HCT116 (cell line): Measurements from ENCODE around the gene AVP. TPM values are rescaled to one million over a fixed set of nuclear protein-coding genes. Genes with fewer than 3 reads are reported as not detected.

Experiments
- ATAC-seq: fragments of 200-7000 bp; cut with Tn5 transposase; 2 replicates; pipeline ENCODE4 v1.9.1; 2020; ENCODE audit warnings: mild to moderate bottlenecking, moderate library complexity
- BruUV-seq: library from RNA; stranded (reverse); fragments of 400-500 nt; replicated peaks from 2 replicates; lab custom pipeline; 2021; lab: Mats Ljungman, UMichigan
- CTCF ChIA-PET: fragments of 300-600 bp; sonication (Branson Sonifier 250); formaldehyde crosslinking; loops from one replicate; lab custom pipeline; 2021; ENCODE audit warnings: antibody characterized with exemption; lab: Charles Lee
- POLR2A ChIA-PET: fragments of 300-600, 350-600 bp; sonication (Branson Sonifier 250); formaldehyde crosslinking; loops from one replicate; lab custom pipeline; 2021; ENCODE audit warnings: antibody characterized with exemption; lab: Charles Lee
- RAD21 ChIA-PET, 2 experiments: fragments of 300-600 bp; sonication (Branson Sonifier 250); formaldehyde crosslinking; loops; one replicate each; lab custom pipeline; 2023; ENCODE audit warnings: low total read pairs in 2 of 2; ENCODE audit not compliant: uncharacterized antibody in 2 of 2, unreplicated experiment in 2 of 2, low non-redundant PET in 1 of 2; lab: Charles Lee
- DNase-seq: peaks from one replicate; pipeline ENCODE4 v3.0.0-alpha.2; 2010; ENCODE audit warnings: low read depth, low spot score
- H2AFZ ChIP-seq: fragments of 200-600 bp; shearing (Covaris generic), sonication (generic); 2 replicates; pipeline ENCODE4 v1.6.1; 2017; ENCODE audit warnings: low read depth, mixed run types, mixed read lengths, antibody characterized with exemption, low read length; ENCODE audit not compliant: poor library complexity, severe bottlenecking
- H3K27ac ChIP-seq: 2 replicates; pipeline ENCODE4 v1.5.1; 2012; ENCODE audit warnings: low read depth, low read length
- H3K27me3 ChIP-seq: fragments of 200-600 bp; sonication (generic); 2 replicates; pipeline ENCODE4 v1.6.1; 2016; ENCODE audit warnings: mixed run types, low read length, mixed read lengths; ENCODE audit not compliant: insufficient read depth
- H3K36me3 ChIP-seq, 2 experiments: fragments of 200-500 bp in 1 of 2; fragments of 200-600 bp in 1 of 2; sonication (Bioruptor generic) in 1 of 2; sonication (generic) in 1 of 2; 2 replicates each; pipeline versions ENCODE4 v1.5.1 to v1.6.1; 2014 to 2016; ENCODE audit warnings: low read length in 2 of 2, inconsistent platforms in 1 of 2, mixed read lengths in 1 of 2, mixed run types in 1 of 2; ENCODE audit not compliant: insufficient read depth in 2 of 2, control insufficient read depth in 1 of 2
- H3K4me1 ChIP-seq, 2 experiments: fragments of 200-600 bp in 1 of 2; sonication (generic) in 1 of 2; 2 replicates each; pipeline versions ENCODE4 v1.5.1 to v1.6.1; 2012 to 2017; ENCODE audit warnings: low read length in 2 of 2, inconsistent platforms in 1 of 2, mild to moderate bottlenecking in 1 of 2, mixed read lengths in 1 of 2, mixed run types in 1 of 2, moderate library complexity in 1 of 2; ENCODE audit not compliant: insufficient read depth in 2 of 2, control insufficient read depth in 1 of 2
- H3K4me2 ChIP-seq: fragments of 200-600 bp; sonication (generic); 2 replicates; pipeline ENCODE4 v1.6.1; 2017; ENCODE audit warnings: mixed run types, low read length, mixed read lengths
- H3K4me3 ChIP-seq, 2 experiments: fragments of 200-600 bp in 1 of 2; sonication (generic) in 1 of 2; replicated peaks in 1 of 2; 2 replicates each; pipeline ENCODE4 v1.5.1; 2011 to 2016; ENCODE audit warnings: low read length in 2 of 2, control low read depth in 1 of 2, low read depth in 1 of 2, mild to moderate bottlenecking in 1 of 2, mixed read lengths in 1 of 2, mixed run types in 1 of 2
- H3K79me2 ChIP-seq: fragments of 200-600 bp; sonication (generic); 2 replicates; pipeline ENCODE4 v1.6.1; 2017; ENCODE audit warnings: mild to moderate bottlenecking, mixed run types, low read length, moderate library complexity, mixed read lengths; ENCODE audit not compliant: insufficient read depth
- H3K9ac ChIP-seq: fragments of 200-600 bp; sonication (generic); 2 replicates; pipeline ENCODE4 v1.6.1; 2016; ENCODE audit warnings: low read length, mixed read lengths
- H3K9me2 ChIP-seq: fragments of 200-600 bp; sonication (generic), shearing (Covaris generic); 2 replicates; pipeline ENCODE4 v1.6.1; 2017; ENCODE audit warnings: mixed run types, mild to moderate bottlenecking, moderate library complexity; ENCODE audit not compliant: insufficient read depth
- H3K9me3 ChIP-seq, 2 experiments: fragments of 200-500 bp in 1 of 2; fragments of 200-600 bp in 1 of 2; sonication (Bioruptor generic) in 1 of 2; sonication (generic) in 1 of 2; 2 replicates each; pipeline ENCODE4 v1.6.1; 2014 to 2017; ENCODE audit warnings: low read length in 2 of 2, mixed read lengths in 2 of 2, inconsistent platforms in 1 of 2, low read depth in 1 of 2, mild to moderate bottlenecking in 1 of 2, mixed run types in 1 of 2, moderate library complexity in 1 of 2; ENCODE audit not compliant: control insufficient read depth in 1 of 2, insufficient read depth in 1 of 2
- H4K20me1 ChIP-seq: fragments of 200-600 bp; sonication (generic), shearing (Covaris generic); 2 replicates; pipeline ENCODE4 v1.6.1; 2017; ENCODE audit warnings: mixed run types, mild to moderate bottlenecking, moderate library complexity; ENCODE audit not compliant: insufficient read depth
- ATF3 ChIP-seq: IDR thresholded peaks from 2 replicates; pipeline ENCODE4 v1.6.1; 2012
- CBX3 ChIP-seq: IDR thresholded peaks from 2 replicates; pipeline ENCODE4 v1.6.1; 2012; ENCODE audit warnings: low read depth
- CEBPB ChIP-seq: IDR thresholded peaks from 2 replicates; pipeline ENCODE4 v1.6.1; 2012; ENCODE audit warnings: low read depth
- EGR1 ChIP-seq: IDR thresholded peaks from 2 replicates; pipeline ENCODE4 v1.6.1; 2012; ENCODE audit warnings: low read depth
- ELF1 ChIP-seq: IDR thresholded peaks from 2 replicates; pipeline ENCODE4 v1.6.1; 2012; ENCODE audit warnings: low read depth, borderline replicate concordance
- EZH2 ChIP-seq: fragments of 200-600 bp; sonication (generic); IDR thresholded peaks from 2 replicates; pipeline ENCODE4 v1.6.1; 2017; ENCODE audit warnings: antibody characterized with exemption, mixed run types
- FOSL1 ChIP-seq: IDR thresholded peaks from 2 replicates; pipeline ENCODE4 v1.6.1; 2012; ENCODE audit warnings: low read depth
- MAX ChIP-seq: IDR thresholded peaks from 2 replicates; pipeline ENCODE4 v1.6.1; 2012
- RAD21 ChIP-seq: IDR thresholded peaks from 2 replicates; pipeline ENCODE4 v1.6.1; 2012; ENCODE audit warnings: low read depth, mild to moderate bottlenecking
- SP1 ChIP-seq: IDR thresholded peaks from 2 replicates; pipeline ENCODE4 v1.6.1; 2012; ENCODE audit warnings: low read depth
- YY1 ChIP-seq: IDR thresholded peaks from 2 replicates; pipeline ENCODE4 v1.6.1; 2011; ENCODE audit warnings: low read length, low read depth, moderate library complexity, mild to moderate bottlenecking; ENCODE audit not compliant: insufficient replicate concordance; ENCODE audit errors: extremely low read depth
- ZFX ChIP-seq: fragments of 450-650 bp; IDR thresholded peaks from 2 replicates; pipeline ENCODE4 v1.6.1; 2017
- intact Hi-C: fragments of 100-400 bp; cut with micrococcal nuclease; formaldehyde crosslinking; loops from 2 replicates; pipeline ENCODE4 v1.10.0; 2022
- total RNA-seq: library from RNA; stranded (reverse); gene quantifications from one replicate; pipeline ENCODE4 v1.2.1, GENCODE V29; 2021; ENCODE audit not compliant: unreplicated experiment

The AVP gene
- total RNA-seq, 1 experiment from 2014 or later, result not detected

- ATAC-seq, result peak; percentile 78
Measured at GRCh38 chr20:3045042-3045815, 39.3 kb downstream of the AVP start.

GRCh38 chr20:3044336-3044965 is 40.1 kb downstream of the AVP start:
- Histone ChIP-seq H3K27ac (peak overlapping the region; percentile 87; the same call in 1 of the 2 replicates), H3K4me1 (peaks cover 4 to 27% of the 10 kb centered on the region in 2 experiments; a peak in 3 of 4 replicates), H3K4me2 (peak overlapping the region; percentile 97; the same call in 1 of the 2 replicates), H3K27me3 (no peaks in the 10 kb centered on the region), H3K36me3 (peaks cover 4 to 13% of the 10 kb centered on the region in 2 experiments; a peak in 2 of 4 replicates), H3K9ac (peak overlapping the region; percentile 88; the same call in 1 of the 2 replicates), H2AFZ (no peak overlapping the region), H3K9me2 (no peaks in the 10 kb centered on the region), H4K20me1 (no peaks in the 10 kb centered on the region), H3K79me2 (peaks cover 27% of the 10 kb centered on the region), H3K4me3 (no peak overlapping the region), H3K9me3 (no peaks in the 10 kb centered on the region)
- BruUV-seq, result no TSS peak
- ChIA-PET RAD21 (no interaction called here), POLR2A (no interaction called here), CTCF (no interaction called here)
- TF ChIP-seq MAX (no peak), EZH2 (no peak), SP1 (no peak), RAD21 (no peak), ZFX (no peak)
- DNase-seq (no peak), ATAC-seq (no peak)
- intact Hi-C loops, result no loop called here

More at GRCh38 chr20:3045042-3045815, 39.3 kb downstream of the AVP start:
- ChIA-PET POLR2A (no interaction called here), RAD21 (interaction anchor here in 1 of 2 experiments (0.7 kb wide), 1 partner anchor 28 kb away, joined by 7 read pairs; no protein-coding TSS in a partner anchor), CTCF (interaction anchor here (1.2 kb wide), 1 partner anchor 9 kb away, joined by 6 read pairs; no protein-coding TSS in a partner anchor)
- Histone ChIP-seq H3K9me3 (no peaks in the 10 kb centered on the region), H3K4me1 (peaks cover 4 to 27% of the 10 kb centered on the region in 2 experiments; a peak in 3 of 4 replicates), H3K9me2 (no peaks in the 10 kb centered on the region), H3K79me2 (peaks cover 27% of the 10 kb centered on the region), H2AFZ (peak overlapping the region; percentile 29), H3K9ac (peak overlapping the region; percentile 88), H3K27me3 (no peaks in the 10 kb centered on the region), H3K4me3 (peak overlapping the region; percentile 73 to 97), H4K20me1 (no peaks in the 10 kb centered on the region), H3K4me2 (peak overlapping the region; percentile 97), H3K27ac (peak overlapping the region; percentile 87), H3K36me3 (peaks cover 5 to 13% of the 10 kb centered on the region in 2 experiments; a peak in 2 of 4 replicates)
- DNase-seq, result no peak
- intact Hi-C loops, result no loop called here
- TF ChIP-seq YY1 (no peak), EGR1 (no peak), FOSL1 (no peak), EZH2 (no peak), ATF3 (no peak), ELF1 (no peak), CBX3 (no peak), CEBPB (no peak)
- BruUV-seq, result TSS peak; percentile 52
